A673 (cell line): ENCODE data around the gene FOXN3. TPM values are rescaled to one million over a fixed set of nuclear protein-coding genes. Genes with fewer than 3 reads are reported as not detected.

ENCODE experiments used
- BruUV-seq: library from RNA; stranded (reverse); fragments of 400-500 nt; replicated peaks from 2 replicates; lab custom pipeline; 2021; lab: Mats Ljungman, UMichigan
- CTCF ChIA-PET: fragments of 300-600 bp; sonication (Branson Sonifier 250); formaldehyde crosslinking; loops from one replicate; lab custom pipeline; 2022; ENCODE audit warnings: antibody characterized with exemption; lab: Charles Lee
- POLR2A ChIA-PET: fragments of 300-600 bp; sonication (Branson Sonifier 250); formaldehyde crosslinking; loops from one replicate; lab custom pipeline; 2022; ENCODE audit warnings: antibody characterized with exemption; ENCODE audit not compliant: low non-redundant PET; lab: Charles Lee
- DNase-seq: peaks from one replicate; pipeline ENCODE4 v3.0.0-alpha.2; 2015; ENCODE audit warnings: low spot score
- H3K27ac ChIP-seq: fragments of 200-600 bp; sonication (generic); 2 replicates; pipeline ENCODE4 v1.5.1; 2016; ENCODE audit warnings: mixed run types, low read depth, mild to moderate bottlenecking, mixed read lengths, antibody characterized with exemption, low read length; ENCODE audit not compliant: poor library complexity, severe bottlenecking
- H3K27me3 ChIP-seq: fragments of 200-600 bp; sonication (generic); replicated peaks from 2 replicates; pipeline ENCODE4 v1.6.1; 2017; ENCODE audit warnings: mixed run types, low read depth, mild to moderate bottlenecking, mixed read lengths, antibody characterized with exemption, low read length; ENCODE audit not compliant: insufficient read depth, poor library complexity
- H3K36me3 ChIP-seq: fragments of 200-600 bp; sonication (generic); 2 replicates; pipeline ENCODE4 v1.6.1; 2016; ENCODE audit warnings: mixed run types, mild to moderate bottlenecking, mixed read lengths, antibody characterized with exemption, low read length; ENCODE audit not compliant: insufficient read depth, poor library complexity, severe bottlenecking
- H3K4me1 ChIP-seq: fragments of 200-600 bp; sonication (generic); 2 replicates; pipeline ENCODE4 v1.6.1; 2017; ENCODE audit warnings: mixed run types, mild to moderate bottlenecking, mixed read lengths, antibody characterized with exemption, low read length; ENCODE audit not compliant: insufficient read depth, poor library complexity, severe bottlenecking
- H3K4me3 ChIP-seq: fragments of 200-600 bp; sonication (generic); 2 replicates; pipeline ENCODE4 v1.5.1; 2016; ENCODE audit warnings: low read depth, mixed run types, mild to moderate bottlenecking, mixed read lengths, low read length; ENCODE audit not compliant: poor library complexity, severe bottlenecking
- H3K9me3 ChIP-seq: fragments of 200-600 bp; sonication (generic); 2 replicates; pipeline ENCODE4 v1.6.1; 2016; ENCODE audit warnings: mixed run types, low read depth, mild to moderate bottlenecking, mixed read lengths, antibody characterized with exemption, low read length; ENCODE audit not compliant: poor library complexity, severe bottlenecking
- EZH2 ChIP-seq: fragments of 200-600 bp; sonication (generic); IDR thresholded peaks from 2 replicates; pipeline ENCODE4 v1.6.1; 2017; ENCODE audit warnings: borderline replicate concordance, low read depth, mild to moderate bottlenecking, mixed read lengths, antibody characterized with exemption, low read length; ENCODE audit not compliant: poor library complexity, severe bottlenecking
- intact Hi-C: fragments of 100-400 bp; cut with micrococcal nuclease; formaldehyde crosslinking; loops from one replicate; pipeline ENCODE4 v1.10.0; 2022; ENCODE audit not compliant: unreplicated experiment
- total RNA-seq: library from RNA; stranded (reverse); gene quantifications from 2 replicates; pipeline ENCODE4 v1.2.3, GENCODE V29; 2021
- TF ChIP-seq, protein P1 (sequence below): fragments of 300-800, 200-600 bp; sonication (generic); conservative IDR thresholded peaks from 2 replicates; pipeline ENCODE4 v1.5.1; 2017; ENCODE audit warnings: low read depth, mild to moderate bottlenecking, antibody characterized with exemption, low read length, moderate library complexity, mixed read lengths

Gene FOXN3
- total RNA-seq, 1 experiment from 2014 or later, result 15.3 TPM

DNA sequence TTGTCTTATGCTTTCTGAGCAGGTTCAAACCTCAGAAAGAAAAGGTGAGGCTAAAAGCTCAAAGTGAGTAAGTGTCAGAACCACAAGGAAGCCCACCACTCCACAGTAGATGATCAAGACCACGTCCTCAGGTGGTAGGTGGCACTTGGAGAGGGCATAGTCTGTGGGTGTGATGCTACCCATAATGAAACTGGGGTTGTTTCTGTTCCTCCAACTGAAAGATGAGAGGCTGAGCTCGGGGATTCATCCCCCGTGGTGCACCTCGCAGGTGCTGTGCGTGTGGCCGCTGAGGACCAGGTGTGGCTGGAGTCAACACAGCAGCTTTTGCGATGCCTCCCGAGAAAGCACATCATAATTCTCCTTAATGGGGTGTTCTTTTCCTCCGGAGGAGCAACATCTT lies 306.9 kb downstream of the FOXN3 start:
- Histone ChIP-seq H3K4me1 (no peaks in the 10 kb centered on the region), H3K27ac (no peak overlapping the region), H3K4me3 (no peak overlapping the region), H3K9me3 (no peaks in the 10 kb centered on the region), H3K27me3 (no peaks in the 10 kb centered on the region), H3K36me3 (no peaks in the 10 kb centered on the region)
- ChIA-PET CTCF (no interaction called here), POLR2A (no interaction called here)
- DNase-seq, result no peak
- intact Hi-C loops, result no loop called here
- no TSS peak for BruUV-seq
- TF ChIP-seq, protein P1, sequence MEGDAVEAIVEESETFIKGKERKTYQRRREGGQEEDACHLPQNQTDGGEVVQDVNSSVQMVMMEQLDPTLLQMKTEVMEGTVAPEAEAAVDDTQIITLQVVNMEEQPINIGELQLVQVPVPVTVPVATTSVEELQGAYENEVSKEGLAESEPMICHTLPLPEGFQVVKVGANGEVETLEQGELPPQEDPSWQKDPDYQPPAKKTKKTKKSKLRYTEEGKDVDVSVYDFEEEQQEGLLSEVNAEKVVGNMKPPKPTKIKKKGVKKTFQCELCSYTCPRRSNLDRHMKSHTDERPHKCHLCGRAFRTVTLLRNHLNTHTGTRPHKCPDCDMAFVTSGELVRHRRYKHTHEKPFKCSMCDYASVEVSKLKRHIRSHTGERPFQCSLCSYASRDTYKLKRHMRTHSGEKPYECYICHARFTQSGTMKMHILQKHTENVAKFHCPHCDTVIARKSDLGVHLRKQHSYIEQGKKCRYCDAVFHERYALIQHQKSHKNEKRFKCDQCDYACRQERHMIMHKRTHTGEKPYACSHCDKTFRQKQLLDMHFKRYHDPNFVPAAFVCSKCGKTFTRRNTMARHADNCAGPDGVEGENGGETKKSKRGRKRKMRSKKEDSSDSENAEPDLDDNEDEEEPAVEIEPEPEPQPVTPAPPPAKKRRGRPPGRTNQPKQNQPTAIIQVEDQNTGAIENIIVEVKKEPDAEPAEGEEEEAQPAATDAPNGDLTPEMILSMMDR, result no peak
- no peak for TF ChIP-seq EZH2

DNA sequence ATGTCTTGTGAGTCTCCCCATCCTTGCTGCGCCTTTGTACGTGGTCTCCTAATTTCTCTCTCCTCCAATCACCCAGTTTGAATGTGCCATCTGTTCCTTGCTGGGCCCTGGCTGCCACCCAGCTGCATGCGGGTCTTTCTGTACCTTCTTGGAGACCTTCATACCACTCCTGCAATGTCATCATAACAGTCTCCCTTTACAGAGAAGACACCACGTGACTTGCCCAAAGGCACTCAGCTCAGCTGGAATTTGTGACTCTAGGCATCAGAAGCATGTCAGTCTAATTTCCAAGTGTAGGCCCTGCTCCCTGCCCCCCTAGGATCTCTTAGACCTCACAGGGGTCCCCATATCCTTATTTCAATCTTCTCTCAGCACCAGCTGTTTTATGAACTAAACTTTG lies 308.4 kb downstream of the FOXN3 start:
- DNase-seq, result no peak
- H3K36me3 ChIP-seq, result no peaks in the 10 kb centered on the region
- no peak overlapping the region for H3K4me3 ChIP-seq
- TF ChIP-seq EZH2, result no peak
- TF ChIP-seq, protein P1, result no peak
- no peaks in the 10 kb centered on the region for H3K9me3 ChIP-seq
- BruUV-seq, result no TSS peak
- no peak overlapping the region for H3K27ac ChIP-seq
- intact Hi-C loops, result no loop called here
- H3K4me1 ChIP-seq, result no peaks in the 10 kb centered on the region
- ChIA-PET POLR2A (no interaction called here), CTCF (no interaction called here)
- H3K27me3 ChIP-seq, result no peaks in the 10 kb centered on the region

DNA sequence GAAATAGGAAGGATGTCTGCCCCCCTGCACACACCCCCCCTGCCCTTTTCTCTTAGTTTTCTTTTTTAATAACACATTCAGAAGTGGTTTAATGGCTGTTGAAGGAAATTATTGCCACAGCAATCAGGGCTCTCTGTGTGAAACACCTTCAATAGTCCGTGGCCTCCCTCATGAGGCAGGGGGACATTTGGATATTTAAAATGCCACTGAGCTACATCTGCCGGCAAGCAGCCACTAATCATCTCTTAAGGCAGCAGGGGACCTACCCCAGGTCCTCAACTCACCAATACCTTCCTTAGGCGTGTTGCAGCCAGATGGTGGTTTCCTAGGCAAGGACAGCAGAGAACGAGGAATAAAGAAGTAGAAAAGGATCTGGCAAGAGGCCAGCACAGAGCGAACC lies 309.4 kb downstream of the FOXN3 start:
- no peak for DNase-seq
- H3K4me1 ChIP-seq, result no peaks in the 10 kb centered on the region
- POLR2A ChIA-PET, result interaction anchor here (0.7 kb wide), 1 partner anchor 55 kb away, joined by 6 read pairs; no protein-coding TSS in a partner anchor
- no peak for TF ChIP-seq EZH2
- TF ChIP-seq, protein P1, result no peak
- no peaks in the 10 kb centered on the region for H3K36me3 ChIP-seq
- CTCF ChIA-PET, result no interaction called here
- H3K27ac ChIP-seq, result no peak overlapping the region
- H3K4me3 ChIP-seq, result no peak overlapping the region
- H3K9me3 ChIP-seq, result no peaks in the 10 kb centered on the region
- intact Hi-C loops, result no loop called here
- BruUV-seq, result no TSS peak
- no peaks in the 10 kb centered on the region for H3K27me3 ChIP-seq
